ENCODE measurements around the gene F2RL3.

DNA sequence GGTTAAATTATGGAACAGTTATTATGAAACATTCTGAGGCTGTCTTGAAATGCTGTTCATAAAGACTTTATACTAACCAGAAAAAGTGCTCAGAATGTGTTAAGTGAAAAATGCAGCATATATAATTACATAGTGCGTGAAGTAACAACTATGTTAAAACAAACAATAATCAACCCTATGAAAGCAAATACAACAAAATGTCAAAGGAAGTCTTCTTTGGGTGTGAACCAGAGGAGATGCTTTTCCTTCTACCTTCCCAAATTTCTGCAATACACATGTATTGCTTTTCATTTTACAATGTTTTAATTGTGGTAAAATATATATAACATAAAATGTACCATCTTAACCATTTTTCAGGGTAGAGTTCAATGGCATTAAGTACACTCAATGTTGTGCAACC lies 45.7 kb downstream of the F2RL3 start:
- TF ChIP-seq POLR2AphosphoS5 (IDR thresholded peaks at IDR 0.05; ENCODE audit: low read depth, low read length) = no peak
- TF ChIP-seq, protein P1, sequence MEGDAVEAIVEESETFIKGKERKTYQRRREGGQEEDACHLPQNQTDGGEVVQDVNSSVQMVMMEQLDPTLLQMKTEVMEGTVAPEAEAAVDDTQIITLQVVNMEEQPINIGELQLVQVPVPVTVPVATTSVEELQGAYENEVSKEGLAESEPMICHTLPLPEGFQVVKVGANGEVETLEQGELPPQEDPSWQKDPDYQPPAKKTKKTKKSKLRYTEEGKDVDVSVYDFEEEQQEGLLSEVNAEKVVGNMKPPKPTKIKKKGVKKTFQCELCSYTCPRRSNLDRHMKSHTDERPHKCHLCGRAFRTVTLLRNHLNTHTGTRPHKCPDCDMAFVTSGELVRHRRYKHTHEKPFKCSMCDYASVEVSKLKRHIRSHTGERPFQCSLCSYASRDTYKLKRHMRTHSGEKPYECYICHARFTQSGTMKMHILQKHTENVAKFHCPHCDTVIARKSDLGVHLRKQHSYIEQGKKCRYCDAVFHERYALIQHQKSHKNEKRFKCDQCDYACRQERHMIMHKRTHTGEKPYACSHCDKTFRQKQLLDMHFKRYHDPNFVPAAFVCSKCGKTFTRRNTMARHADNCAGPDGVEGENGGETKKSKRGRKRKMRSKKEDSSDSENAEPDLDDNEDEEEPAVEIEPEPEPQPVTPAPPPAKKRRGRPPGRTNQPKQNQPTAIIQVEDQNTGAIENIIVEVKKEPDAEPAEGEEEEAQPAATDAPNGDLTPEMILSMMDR (IDR thresholded peaks at IDR 0.05) = no peak
- TF ChIP-seq, protein P2, sequence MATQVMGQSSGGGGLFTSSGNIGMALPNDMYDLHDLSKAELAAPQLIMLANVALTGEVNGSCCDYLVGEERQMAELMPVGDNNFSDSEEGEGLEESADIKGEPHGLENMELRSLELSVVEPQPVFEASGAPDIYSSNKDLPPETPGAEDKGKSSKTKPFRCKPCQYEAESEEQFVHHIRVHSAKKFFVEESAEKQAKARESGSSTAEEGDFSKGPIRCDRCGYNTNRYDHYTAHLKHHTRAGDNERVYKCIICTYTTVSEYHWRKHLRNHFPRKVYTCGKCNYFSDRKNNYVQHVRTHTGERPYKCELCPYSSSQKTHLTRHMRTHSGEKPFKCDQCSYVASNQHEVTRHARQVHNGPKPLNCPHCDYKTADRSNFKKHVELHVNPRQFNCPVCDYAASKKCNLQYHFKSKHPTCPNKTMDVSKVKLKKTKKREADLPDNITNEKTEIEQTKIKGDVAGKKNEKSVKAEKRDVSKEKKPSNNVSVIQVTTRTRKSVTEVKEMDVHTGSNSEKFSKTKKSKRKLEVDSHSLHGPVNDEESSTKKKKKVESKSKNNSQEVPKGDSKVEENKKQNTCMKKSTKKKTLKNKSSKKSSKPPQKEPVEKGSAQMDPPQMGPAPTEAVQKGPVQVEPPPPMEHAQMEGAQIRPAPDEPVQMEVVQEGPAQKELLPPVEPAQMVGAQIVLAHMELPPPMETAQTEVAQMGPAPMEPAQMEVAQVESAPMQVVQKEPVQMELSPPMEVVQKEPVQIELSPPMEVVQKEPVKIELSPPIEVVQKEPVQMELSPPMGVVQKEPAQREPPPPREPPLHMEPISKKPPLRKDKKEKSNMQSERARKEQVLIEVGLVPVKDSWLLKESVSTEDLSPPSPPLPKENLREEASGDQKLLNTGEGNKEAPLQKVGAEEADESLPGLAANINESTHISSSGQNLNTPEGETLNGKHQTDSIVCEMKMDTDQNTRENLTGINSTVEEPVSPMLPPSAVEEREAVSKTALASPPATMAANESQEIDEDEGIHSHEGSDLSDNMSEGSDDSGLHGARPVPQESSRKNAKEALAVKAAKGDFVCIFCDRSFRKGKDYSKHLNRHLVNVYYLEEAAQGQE (IDR thresholded peaks at IDR 0.05; ENCODE audit: insufficient read depth in 1 of 2, low read depth in 2 of 2, low read length in 1 of 2) = no peak
